ENCODE measurements around the gene ME1.
"Not testable (repeated sequence)": the region's sequence is repeated elsewhere in the genome, so short reads cannot be mapped to it uniquely, and the experiment has no call there.

The ME1 gene

DNA sequence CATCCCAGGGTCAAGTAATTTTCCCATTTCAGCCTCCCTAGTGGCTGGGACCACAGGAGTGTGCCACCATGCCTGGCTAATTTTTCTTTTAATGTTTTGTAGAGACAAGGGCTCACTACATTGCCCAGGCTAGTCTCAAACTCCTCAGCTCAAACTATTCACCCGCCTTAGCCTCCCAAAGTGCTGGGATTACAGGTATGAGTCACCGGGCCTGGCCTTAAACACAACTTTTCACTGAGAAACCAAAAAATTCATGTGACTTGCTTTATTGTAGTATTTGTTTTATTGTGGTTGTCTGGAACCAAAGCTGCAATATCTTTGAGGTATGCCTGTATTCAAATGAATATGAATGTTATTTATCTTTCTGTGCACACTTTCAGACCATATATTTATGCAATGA, 165.5 kb downstream of the ME1 start:
- H3K4me3 ChIP-seq (ENCODE audit: low read depth, low read length), result no peak overlapping the region
- DNase-seq (ENCODE audit: low read depth), result no peak
- TF ChIP-seq MYC (IDR thresholded peaks at IDR 0.05; ENCODE audit: low read depth, low read length) (no peak), POLR2A (IDR thresholded peaks at IDR 0.05; ENCODE audit: extremely low read depth, insufficient read length) (no peak)
- TF ChIP-seq, protein P1, sequence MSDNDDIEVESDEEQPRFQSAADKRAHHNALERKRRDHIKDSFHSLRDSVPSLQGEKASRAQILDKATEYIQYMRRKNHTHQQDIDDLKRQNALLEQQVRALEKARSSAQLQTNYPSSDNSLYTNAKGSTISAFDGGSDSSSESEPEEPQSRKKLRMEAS (IDR thresholded peaks at IDR 0.05; ENCODE audit: low read depth, low read length), result no peak
- TF ChIP-seq, protein P2, sequence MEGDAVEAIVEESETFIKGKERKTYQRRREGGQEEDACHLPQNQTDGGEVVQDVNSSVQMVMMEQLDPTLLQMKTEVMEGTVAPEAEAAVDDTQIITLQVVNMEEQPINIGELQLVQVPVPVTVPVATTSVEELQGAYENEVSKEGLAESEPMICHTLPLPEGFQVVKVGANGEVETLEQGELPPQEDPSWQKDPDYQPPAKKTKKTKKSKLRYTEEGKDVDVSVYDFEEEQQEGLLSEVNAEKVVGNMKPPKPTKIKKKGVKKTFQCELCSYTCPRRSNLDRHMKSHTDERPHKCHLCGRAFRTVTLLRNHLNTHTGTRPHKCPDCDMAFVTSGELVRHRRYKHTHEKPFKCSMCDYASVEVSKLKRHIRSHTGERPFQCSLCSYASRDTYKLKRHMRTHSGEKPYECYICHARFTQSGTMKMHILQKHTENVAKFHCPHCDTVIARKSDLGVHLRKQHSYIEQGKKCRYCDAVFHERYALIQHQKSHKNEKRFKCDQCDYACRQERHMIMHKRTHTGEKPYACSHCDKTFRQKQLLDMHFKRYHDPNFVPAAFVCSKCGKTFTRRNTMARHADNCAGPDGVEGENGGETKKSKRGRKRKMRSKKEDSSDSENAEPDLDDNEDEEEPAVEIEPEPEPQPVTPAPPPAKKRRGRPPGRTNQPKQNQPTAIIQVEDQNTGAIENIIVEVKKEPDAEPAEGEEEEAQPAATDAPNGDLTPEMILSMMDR (IDR thresholded peaks at IDR 0.05; ENCODE audit: low read depth, low read length), result no peak

DNA sequence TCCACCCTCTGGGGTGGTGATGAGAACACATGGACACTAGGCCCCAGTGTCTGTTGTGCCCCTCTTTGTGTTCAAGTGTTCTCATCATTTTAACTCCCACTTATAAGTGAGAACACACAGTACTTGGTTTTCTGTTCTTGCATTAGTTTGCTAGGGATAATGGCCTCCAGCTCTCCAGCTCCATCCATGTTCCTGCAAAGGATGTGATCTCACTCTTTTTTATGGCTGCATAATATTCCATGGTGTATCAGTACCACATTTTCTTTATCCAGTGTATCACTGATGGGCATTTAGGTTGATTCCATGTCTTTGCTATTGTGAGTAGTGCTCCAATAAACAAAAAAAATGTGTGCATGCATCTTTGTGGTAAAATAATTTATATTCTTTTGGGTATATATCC, 170.3 kb downstream of the ME1 start:
- DNase-seq (ENCODE audit: low read depth), result no peak
- TF ChIP-seq POLR2A (IDR thresholded peaks at IDR 0.05; ENCODE audit: extremely low read depth, insufficient read length), result no peak
- TF ChIP-seq, protein P2 (IDR thresholded peaks at IDR 0.05; ENCODE audit: low read depth, low read length), result no peak
- H3K4me3 ChIP-seq (ENCODE audit: low read depth, low read length), result no peak overlapping the region

DNA sequence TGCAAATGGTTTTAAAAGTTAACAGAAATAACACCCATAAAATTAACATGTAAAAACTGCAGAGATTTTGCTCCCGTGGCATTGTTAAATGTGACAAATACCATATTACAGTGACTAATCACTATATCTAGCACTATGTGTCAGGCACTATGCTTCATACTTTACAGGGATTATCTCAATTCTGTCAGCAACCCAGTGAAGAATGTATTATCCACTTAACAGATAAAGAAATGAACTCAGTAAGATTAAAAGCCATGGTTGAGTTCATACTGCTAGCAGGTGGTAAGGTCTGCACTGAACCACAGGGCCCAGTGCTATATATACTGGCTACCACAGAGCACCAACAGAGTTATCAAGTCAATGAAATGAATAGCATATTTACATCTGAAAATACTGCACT, 172.3 kb downstream of the ME1 start:
- H3K4me3 ChIP-seq (ENCODE audit: low read depth, low read length), result no peak overlapping the region
- DNase-seq (ENCODE audit: low read depth), result no peak
- TF ChIP-seq, protein P1 (IDR thresholded peaks at IDR 0.05; ENCODE audit: low read depth, low read length), result no peak

DNA sequence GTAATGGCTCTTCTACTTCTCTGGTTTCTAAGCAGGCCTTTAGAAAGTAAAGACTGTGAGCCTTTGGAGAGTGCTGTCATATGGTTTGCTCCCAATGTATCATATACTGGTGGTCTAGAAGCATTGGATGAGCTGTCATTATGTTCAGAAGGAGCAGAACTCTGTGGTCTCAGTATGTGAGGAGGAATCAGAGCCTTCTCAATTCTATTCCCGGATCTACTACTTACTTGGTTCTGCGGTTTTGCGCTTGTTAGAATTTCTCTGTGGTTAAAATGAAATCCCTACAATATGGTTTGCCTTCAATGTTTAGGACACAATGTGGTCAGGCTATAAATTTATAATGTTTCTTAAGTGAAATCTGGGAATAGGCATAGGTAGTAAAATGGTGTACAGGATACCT, 173.1 kb downstream of the ME1 start:
- TF ChIP-seq MYC (IDR thresholded peaks at IDR 0.05; ENCODE audit: low read depth, low read length), result no peak
- no peak overlapping the region for H3K4me3 ChIP-seq (ENCODE audit: low read depth, low read length)
- no peak for DNase-seq (ENCODE audit: low read depth)

DNA sequence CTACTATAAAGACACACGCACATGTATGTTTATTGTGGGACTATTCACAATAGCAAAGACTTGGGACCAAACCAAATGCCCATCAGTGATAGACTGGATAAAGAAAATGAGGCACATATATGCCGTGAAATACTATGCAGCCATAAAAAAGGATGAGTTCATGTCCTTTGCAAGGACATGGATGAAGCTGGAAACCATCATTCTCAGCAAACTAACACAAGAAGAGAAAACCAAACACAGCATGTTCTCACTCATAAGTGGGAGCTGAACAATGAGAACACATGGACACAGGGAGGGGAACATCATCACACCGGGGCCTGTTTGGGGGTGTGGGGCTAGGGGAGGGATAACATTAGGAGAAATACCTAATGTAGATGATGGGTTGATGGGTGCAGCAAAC, 174.1 kb downstream of the ME1 start:
- not testable (repeated sequence) for H3K4me3 ChIP-seq (ENCODE audit: low read depth, low read length); DNase-seq (ENCODE audit: low read depth)

DNA sequence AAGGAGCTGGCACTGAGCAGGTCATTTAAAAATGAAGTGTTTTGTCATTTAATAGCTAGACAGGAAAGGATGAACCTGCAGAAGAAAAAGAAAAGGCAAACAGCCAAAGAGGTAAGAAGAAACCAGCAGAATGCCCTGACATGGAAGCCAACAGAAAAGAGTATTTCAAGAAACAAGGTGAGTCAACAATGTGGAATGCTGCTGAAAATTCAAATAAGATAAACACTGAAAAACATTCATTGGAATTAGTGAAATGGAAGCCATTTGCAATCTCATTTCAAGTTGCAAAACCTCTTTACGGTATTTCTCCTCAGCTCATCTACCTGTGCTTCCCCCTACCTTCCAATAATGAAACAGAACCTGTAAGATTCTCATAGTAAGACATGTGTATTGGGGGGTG, 178.1 kb downstream of the ME1 start:
- TF ChIP-seq, protein P2 (IDR thresholded peaks at IDR 0.05; ENCODE audit: low read depth, low read length), result no peak
- TF ChIP-seq POLR2A (IDR thresholded peaks at IDR 0.05; ENCODE audit: extremely low read depth, insufficient read length) (no peak), MYC (IDR thresholded peaks at IDR 0.05; ENCODE audit: low read depth, low read length) (no peak)
- TF ChIP-seq, protein P1 (IDR thresholded peaks at IDR 0.05; ENCODE audit: low read depth, low read length), result no peak
- no peak overlapping the region for H3K4me3 ChIP-seq (ENCODE audit: low read depth, low read length)
- no peak for DNase-seq (ENCODE audit: low read depth)

DNA sequence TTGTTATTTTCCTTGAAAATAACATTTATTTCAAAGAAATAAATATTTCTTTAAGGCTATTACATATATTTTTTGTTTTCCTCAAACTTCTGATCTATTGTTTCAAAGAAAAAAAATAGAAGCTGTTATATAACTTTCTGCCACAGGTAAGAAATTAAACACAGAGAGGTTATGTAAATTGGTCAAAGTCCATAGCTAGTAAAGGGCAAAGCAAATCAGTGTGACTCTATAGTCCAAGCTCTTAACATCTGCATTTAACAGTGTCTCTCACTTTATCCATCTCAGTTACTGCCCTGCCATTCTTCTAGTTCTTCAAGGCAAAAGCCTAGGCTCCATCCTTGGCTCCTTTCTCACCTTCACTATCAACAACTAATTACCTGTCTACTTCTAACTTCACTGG, 180.6 kb downstream of the ME1 start:
- TF ChIP-seq MYC (IDR thresholded peaks at IDR 0.05; ENCODE audit: low read depth, low read length) (no peak), POLR2A (IDR thresholded peaks at IDR 0.05; ENCODE audit: extremely low read depth, insufficient read length) (no peak)
- H3K4me3 ChIP-seq (ENCODE audit: low read depth, low read length), result no peak overlapping the region
- DNase-seq (ENCODE audit: low read depth), result no peak

DNA sequence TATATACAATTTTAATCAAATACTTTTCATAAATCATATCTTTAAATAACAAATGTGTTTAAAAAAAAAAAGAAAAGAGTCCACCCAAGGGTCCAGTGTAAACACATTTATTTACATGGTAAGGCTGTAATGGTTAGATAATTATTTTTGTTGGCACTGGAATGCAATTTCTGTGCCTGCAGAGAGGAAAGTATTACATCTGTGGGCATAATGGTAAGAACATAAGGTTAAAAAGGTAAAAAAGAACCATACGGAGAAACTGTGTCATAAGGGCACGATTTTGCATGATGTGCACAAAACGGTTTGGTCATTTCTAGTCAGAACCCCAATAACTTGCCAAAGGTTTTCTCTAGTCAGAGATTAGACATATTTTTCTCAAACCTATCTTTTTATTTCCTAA, 183.4 kb downstream of the ME1 start:
- TF ChIP-seq, protein P2 (IDR thresholded peaks at IDR 0.05; ENCODE audit: low read depth, low read length), result no peak
- TF ChIP-seq, protein P1 (IDR thresholded peaks at IDR 0.05; ENCODE audit: low read depth, low read length), result no peak
- TF ChIP-seq MYC (IDR thresholded peaks at IDR 0.05; ENCODE audit: low read depth, low read length), result no peak
- TF ChIP-seq POLR2A (IDR thresholded peaks at IDR 0.05; ENCODE audit: extremely low read depth, insufficient read length), result no peak
- no peak overlapping the region for H3K4me3 ChIP-seq (ENCODE audit: low read depth, low read length)
- no peak for DNase-seq (ENCODE audit: low read depth)
